HepG2 (cell line): Measurements from ENCODE around the gene KIAA0930. TPM values are rescaled to one million over a fixed set of nuclear protein-coding genes. Genes with fewer than 3 reads are reported as not detected.
A peak's percentile ranks its signal among the peaks of the same experiment; 100 is the strongest.

Experiments
- ARNTL ChIP-seq: sonication (generic); formaldehyde crosslinking; IDR thresholded peaks from 2 replicates; pipeline ENCODE4 v1.4.0; 2020; ENCODE audit warnings: mild to moderate bottlenecking, missing genetic modification reagents
- BHLHE40 ChIP-seq: IDR thresholded peaks from 2 replicates; pipeline ENCODE4 v1.6.1; 2011; ENCODE audit warnings: low read length, improper control_type of control experiment
- CHCHD3 ChIP-seq: sonication (generic); formaldehyde crosslinking; IDR thresholded peaks from 2 replicates; pipeline ENCODE4 v1.8.0; 2022; ENCODE audit warnings: mild to moderate bottlenecking, missing genetic modification reagents, moderate library complexity
- GPN1 ChIP-seq: sonication (generic); formaldehyde crosslinking; IDR thresholded peaks from 2 replicates; pipeline ENCODE4 v1.5.1; 2020; ENCODE audit warnings: missing genetic modification reagents, borderline replicate concordance
- KAT2B ChIP-seq: fragments of 150-350 bp; IDR thresholded peaks from 2 replicates; pipeline ENCODE4 v1.6.1; 2014; ENCODE audit warnings: low read depth, low read length, borderline replicate concordance
- KAT7 ChIP-seq: IDR thresholded peaks from 2 replicates; pipeline ENCODE4 v1.6.1; 2018; ENCODE audit warnings: borderline replicate concordance, missing compliant biosample characterization
- NR2F1 ChIP-seq, 2 experiments: fragments of 450-650 bp in 1 of 2; formaldehyde crosslinking in 1 of 2; IDR thresholded peaks; 2 replicates each; pipeline versions ENCODE4 v1.5.0 to v1.6.1; 2016 to 2020; ENCODE audit warnings: mild to moderate bottlenecking in 1 of 2, missing compliant biosample characterization in 1 of 2, missing genetic modification reagents in 1 of 2, moderate library complexity in 1 of 2
- TEAD2 ChIP-seq: sonication (generic); formaldehyde crosslinking; IDR thresholded peaks from 2 replicates; pipeline ENCODE4 v1.9.0; 2021; ENCODE audit warnings: missing genetic modification reagents
- TEAD3 ChIP-seq: optimal IDR thresholded peaks from 2 replicates; pipeline ENCODE3; 2016; ENCODE audit warnings: borderline replicate concordance
- ZMAT3 ChIP-seq: sonication (generic); formaldehyde crosslinking; conservative IDR thresholded peaks from 2 replicates; pipeline ENCODE4 v1.7.0; 2021; ENCODE audit warnings: missing genetic modification reagents
- ZNF234 ChIP-seq: sonication (generic); formaldehyde crosslinking; conservative IDR thresholded peaks from 2 replicates; pipeline ENCODE4 v1.5.1; 2020; ENCODE audit warnings: mild to moderate bottlenecking, missing genetic modification reagents
- ZNF598 ChIP-seq: sonication (generic); formaldehyde crosslinking; IDR thresholded peaks from 2 replicates; pipeline ENCODE4 v1.5.1; 2020; ENCODE audit warnings: mild to moderate bottlenecking, missing genetic modification reagents, borderline replicate concordance
- polyA plus RNA-seq, 8 experiments: library from polyadenylated mRNA; depleted of rRNA in 3 of 8; stranded (reverse) in 7 of 8; unstranded in 1 of 8; fragments of >200 nt; fragmentation: Illumina TruSeq in 4 of 8; extraction: Trizol in 4 of 8; gene quantifications; 2 replicates each; pipeline versions ENCODE4 v1.2.1 to v1.2.3, GENCODE V29; 2011 to 2016; ENCODE audit warnings: low read depth in 4 of 8, missing spikeins in 1 of 8, mixed read lengths in 1 of 8; ENCODE audit not compliant: insufficient read depth in 1 of 8
- total RNA-seq, 5 experiments: library from RNA; depleted of rRNA; stranded (reverse); fragments of >200 nt; fragmentation: Illumina TruSeq; extraction: Trizol; gene quantifications; 2 replicates each; pipeline ENCODE4 v1.2.3, GENCODE V29; 2016; ENCODE audit warnings: low read depth in 1 of 5
- TF ChIP-seq, protein P1 (sequence below): sonication (generic); formaldehyde crosslinking; IDR thresholded peaks from 2 replicates; pipeline ENCODE4 v1.5.0; 2020; ENCODE audit warnings: mild to moderate bottlenecking, missing genetic modification reagents, borderline replicate concordance
- TF ChIP-seq, protein P2 (sequence below): sonication (generic); formaldehyde crosslinking; IDR thresholded peaks from 2 replicates; pipeline ENCODE4 v1.5.1; 2020; ENCODE audit warnings: mild to moderate bottlenecking, moderate library complexity, missing genetic modification reagents
- TF ChIP-seq, protein P3 (sequence below), 2 experiments: fragments of 450-650 bp in 1 of 2; sonication (generic) in 1 of 2; formaldehyde crosslinking; IDR thresholded peaks; 2 replicates each; pipeline versions ENCODE4 v1.5.0 to v1.8.0; 2020 to 2022; ENCODE audit warnings: mild to moderate bottlenecking in 1 of 2, missing genetic modification reagents in 1 of 2
- TF ChIP-seq, protein P4 (sequence below): sonication (generic); formaldehyde crosslinking; IDR thresholded peaks from 2 replicates; pipeline ENCODE4 v1.4.0; 2020; ENCODE audit warnings: mild to moderate bottlenecking, missing genetic modification reagents, borderline replicate concordance

KIAA0930 gene
- total and polyA plus RNA-seq, 2 of the 13 experiments (the other 11 are each of a cell fraction or from before 2014, with no cell fraction given): 27.0 to 38.2 TPM

DNA sequence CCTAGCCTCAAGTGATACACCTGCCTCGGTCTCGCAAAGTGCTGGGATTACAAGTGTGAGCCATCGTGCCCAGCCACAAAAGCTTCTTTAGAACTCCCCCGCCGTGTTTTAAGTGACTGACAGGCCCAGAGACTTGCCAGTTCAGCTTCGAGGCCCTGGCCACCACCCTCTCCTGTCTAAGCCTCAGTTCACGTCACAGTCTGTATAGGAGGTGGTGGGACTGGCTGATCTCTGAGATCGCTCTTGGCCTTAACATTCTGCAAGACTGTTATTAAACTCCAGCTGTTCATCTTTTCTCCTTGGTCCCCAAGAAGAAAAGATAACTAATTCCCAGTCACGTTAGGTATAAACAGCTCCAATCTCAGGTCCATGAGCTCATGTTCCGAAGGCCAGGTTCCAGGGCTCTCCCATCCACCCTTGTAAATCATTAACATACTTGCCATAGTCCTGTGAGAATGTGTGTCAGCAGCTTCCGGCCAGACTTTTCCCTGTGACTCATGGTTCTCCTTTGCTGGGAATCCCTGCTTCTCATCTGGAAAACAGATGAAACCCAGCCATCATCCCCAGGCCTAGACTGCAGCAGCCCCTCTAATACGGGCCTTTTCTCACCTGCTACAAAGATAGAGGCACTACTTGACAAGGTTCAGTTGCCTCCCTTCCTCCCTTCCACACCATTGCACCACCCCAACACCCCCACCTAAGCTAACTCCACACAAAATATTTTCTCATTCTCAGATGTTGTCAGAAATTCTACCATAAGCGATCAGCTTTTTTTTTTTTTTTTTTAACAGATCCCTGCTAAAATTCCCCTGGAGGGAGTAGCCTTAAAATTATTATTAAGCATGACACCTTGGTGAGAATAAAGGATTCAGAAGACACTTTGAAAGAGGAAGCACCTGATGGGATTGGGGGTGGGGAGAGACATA, 5.6 kb upstream of the KIAA0930 start (continued):
- TF ChIP-seq, protein P1, sequence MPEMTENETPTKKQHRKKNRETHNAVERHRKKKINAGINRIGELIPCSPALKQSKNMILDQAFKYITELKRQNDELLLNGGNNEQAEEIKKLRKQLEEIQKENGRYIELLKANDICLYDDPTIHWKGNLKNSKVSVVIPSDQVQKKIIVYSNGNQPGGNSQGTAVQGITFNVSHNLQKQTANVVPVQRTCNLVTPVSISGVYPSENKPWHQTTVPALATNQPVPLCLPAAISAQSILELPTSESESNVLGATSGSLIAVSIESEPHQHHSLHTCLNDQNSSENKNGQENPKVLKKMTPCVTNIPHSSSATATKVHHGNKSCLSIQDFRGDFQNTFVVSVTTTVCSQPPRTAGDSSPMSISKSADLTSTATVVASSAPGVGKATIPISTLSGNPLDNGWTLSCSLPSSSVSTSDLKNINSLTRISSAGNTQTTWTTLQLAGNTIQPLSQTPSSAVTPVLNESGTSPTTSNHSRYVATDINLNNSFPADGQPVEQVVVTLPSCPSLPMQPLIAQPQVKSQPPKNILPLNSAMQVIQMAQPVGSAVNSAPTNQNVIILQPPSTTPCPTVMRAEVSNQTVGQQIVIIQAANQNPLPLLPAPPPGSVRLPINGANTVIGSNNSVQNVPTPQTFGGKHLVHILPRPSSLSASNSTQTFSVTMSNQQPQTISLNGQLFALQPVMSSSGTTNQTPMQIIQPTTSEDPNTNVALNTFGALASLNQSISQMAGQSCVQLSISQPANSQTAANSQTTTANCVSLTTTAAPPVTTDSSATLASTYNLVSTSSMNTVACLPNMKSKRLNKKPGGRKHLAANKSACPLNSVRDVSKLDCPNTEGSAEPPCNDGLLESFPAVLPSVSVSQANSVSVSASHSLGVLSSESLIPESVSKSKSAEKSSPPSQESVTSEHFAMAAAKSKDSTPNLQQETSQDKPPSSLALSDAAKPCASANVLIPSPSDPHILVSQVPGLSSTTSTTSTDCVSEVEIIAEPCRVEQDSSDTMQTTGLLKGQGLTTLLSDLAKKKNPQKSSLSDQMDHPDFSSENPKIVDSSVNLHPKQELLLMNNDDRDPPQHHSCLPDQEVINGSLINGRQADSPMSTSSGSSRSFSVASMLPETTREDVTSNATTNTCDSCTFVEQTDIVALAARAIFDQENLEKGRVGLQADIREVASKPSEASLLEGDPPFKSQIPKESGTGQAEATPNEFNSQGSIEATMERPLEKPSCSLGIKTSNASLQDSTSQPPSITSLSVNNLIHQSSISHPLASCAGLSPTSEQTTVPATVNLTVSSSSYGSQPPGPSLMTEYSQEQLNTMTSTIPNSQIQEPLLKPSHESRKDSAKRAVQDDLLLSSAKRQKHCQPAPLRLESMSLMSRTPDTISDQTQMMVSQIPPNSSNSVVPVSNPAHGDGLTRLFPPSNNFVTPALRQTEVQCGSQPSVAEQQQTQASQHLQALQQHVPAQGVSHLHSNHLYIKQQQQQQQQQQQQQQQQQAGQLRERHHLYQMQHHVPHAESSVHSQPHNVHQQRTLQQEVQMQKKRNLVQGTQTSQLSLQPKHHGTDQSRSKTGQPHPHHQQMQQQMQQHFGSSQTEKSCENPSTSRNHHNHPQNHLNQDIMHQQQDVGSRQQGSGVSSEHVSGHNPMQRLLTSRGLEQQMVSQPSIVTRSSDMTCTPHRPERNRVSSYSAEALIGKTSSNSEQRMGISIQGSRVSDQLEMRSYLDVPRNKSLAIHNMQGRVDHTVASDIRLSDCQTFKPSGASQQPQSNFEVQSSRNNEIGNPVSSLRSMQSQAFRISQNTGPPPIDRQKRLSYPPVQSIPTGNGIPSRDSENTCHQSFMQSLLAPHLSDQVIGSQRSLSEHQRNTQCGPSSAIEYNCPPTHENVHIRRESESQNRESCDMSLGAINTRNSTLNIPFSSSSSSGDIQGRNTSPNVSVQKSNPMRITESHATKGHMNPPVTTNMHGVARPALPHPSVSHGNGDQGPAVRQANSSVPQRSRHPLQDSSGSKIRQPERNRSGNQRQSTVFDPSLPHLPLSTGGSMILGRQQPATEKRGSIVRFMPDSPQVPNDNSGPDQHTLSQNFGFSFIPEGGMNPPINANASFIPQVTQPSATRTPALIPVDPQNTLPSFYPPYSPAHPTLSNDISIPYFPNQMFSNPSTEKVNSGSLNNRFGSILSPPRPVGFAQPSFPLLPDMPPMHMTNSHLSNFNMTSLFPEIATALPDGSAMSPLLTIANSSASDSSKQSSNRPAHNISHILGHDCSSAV (CRISPR knock-in tag): no peak
- TF ChIP-seq KAT2B (no peak), NR2F1 (CRISPR knock-in tag; IDR thresholded peaks at IDR 0.05) (no peak), KAT7 (CRISPR knock-in tag) (no peak), TEAD2 (CRISPR knock-in tag) (no peak), TEAD3 (CRISPR knock-in tag) (peak; percentile 88), ZMAT3 (peak; percentile 69; the same call in 1 of the 2 replicates), ARNTL (CRISPR knock-in tag) (peak; percentile 67; the same call in 1 of the 2 replicates), GPN1 (no peak), BHLHE40 (no peak), ZNF598 (no peak), CHCHD3 (CRISPR knock-in tag) (no peak), ZNF234 (CRISPR knock-in tag) (no peak)
- TF ChIP-seq, protein P2, sequence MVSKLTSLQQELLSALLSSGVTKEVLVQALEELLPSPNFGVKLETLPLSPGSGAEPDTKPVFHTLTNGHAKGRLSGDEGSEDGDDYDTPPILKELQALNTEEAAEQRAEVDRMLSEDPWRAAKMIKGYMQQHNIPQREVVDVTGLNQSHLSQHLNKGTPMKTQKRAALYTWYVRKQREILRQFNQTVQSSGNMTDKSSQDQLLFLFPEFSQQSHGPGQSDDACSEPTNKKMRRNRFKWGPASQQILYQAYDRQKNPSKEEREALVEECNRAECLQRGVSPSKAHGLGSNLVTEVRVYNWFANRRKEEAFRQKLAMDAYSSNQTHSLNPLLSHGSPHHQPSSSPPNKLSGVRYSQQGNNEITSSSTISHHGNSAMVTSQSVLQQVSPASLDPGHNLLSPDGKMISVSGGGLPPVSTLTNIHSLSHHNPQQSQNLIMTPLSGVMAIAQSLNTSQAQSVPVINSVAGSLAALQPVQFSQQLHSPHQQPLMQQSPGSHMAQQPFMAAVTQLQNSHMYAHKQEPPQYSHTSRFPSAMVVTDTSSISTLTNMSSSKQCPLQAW (CRISPR knock-in tag): peak; percentile 99
- TF ChIP-seq, protein P3, sequence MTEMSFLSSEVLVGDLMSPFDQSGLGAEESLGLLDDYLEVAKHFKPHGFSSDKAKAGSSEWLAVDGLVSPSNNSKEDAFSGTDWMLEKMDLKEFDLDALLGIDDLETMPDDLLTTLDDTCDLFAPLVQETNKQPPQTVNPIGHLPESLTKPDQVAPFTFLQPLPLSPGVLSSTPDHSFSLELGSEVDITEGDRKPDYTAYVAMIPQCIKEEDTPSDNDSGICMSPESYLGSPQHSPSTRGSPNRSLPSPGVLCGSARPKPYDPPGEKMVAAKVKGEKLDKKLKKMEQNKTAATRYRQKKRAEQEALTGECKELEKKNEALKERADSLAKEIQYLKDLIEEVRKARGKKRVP (CRISPR knock-in tag; IDR thresholded peaks at IDR 0.05): peak in 1 of 2 experiments; percentile 16; a peak in 1 of 4 replicates
- TF ChIP-seq, protein P4, sequence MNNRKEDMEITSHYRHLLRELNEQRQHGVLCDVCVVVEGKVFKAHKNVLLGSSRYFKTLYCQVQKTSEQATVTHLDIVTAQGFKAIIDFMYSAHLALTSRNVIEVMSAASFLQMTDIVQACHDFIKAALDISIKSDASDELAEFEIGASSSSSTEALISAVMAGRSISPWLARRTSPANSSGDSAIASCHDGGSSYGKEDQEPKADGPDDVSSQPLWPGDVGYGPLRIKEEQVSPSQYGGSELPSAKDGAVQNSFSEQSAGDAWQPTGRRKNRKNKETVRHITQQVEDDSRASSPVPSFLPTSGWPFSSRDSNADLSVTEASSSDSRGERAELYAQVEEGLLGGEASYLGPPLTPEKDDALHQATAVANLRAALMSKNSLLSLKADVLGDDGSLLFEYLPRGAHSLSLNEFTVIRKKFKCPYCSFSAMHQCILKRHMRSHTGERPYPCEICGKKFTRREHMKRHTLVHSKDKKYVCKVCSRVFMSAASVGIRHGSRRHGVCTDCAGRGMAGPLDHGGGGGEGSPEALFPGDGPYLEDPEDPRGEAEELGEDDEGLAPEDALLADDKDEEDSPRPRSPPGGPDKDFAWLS (CRISPR knock-in tag): no peak
